HG02973 (cell line): ENCODE results near the gene ZNRF4.
"Not testable (repeated sequence)": the region's sequence is repeated elsewhere in the genome, so short reads cannot be mapped to it uniquely, and the experiment has no call there.

Experiments used
- ATAC-seq: cut with Tn5 transposase; IDR thresholded peaks from one replicate; pipeline ENCODE4 v1.9.1; 2021; ENCODE audit warnings: moderate library complexity; ENCODE audit not compliant: unreplicated experiment

Gene ZNRF4, protein sequence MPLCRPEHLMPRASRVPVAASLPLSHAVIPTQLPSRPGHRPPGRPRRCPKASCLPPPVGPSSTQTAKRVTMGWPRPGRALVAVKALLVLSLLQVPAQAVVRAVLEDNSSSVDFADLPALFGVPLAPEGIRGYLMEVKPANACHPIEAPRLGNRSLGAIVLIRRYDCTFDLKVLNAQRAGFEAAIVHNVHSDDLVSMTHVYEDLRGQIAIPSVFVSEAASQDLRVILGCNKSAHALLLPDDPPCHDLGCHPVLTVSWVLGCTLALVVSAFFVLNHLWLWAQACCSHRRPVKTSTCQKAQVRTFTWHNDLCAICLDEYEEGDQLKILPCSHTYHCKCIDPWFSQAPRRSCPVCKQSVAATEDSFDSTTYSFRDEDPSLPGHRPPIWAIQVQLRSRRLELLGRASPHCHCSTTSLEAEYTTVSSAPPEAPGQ

DNA sequence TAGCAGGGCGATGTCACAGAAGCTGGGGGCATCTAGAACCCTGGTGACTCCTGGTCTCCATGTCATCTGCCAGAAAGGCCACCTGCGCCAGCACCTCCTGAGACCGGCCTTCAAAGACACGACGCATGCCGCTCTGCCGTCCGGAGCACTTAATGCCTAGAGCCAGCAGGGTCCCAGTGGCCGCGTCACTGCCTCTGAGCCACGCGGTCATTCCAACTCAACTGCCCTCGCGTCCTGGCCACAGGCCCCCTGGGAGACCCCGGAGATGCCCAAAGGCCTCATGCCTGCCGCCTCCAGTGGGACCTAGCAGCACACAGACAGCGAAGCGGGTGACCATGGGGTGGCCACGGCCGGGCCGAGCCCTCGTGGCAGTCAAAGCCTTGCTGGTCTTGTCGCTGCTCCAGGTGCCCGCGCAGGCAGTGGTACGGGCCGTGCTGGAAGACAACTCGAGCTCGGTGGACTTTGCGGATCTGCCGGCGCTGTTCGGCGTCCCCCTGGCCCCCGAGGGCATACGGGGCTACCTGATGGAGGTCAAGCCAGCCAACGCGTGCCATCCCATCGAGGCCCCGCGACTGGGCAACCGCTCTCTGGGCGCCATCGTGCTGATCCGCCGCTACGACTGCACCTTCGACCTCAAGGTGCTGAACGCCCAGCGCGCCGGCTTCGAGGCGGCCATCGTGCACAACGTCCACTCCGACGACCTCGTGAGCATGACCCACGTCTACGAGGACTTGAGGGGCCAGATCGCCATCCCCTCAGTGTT is at the start of gene ZNRF4:
Gene ZNRF4 (plus strand): TSS at position 51 of the 763 bp plus-strand sequence. CDS start 75 bp downstream, at position 126.
- ATAC-seq = no peak

DNA sequence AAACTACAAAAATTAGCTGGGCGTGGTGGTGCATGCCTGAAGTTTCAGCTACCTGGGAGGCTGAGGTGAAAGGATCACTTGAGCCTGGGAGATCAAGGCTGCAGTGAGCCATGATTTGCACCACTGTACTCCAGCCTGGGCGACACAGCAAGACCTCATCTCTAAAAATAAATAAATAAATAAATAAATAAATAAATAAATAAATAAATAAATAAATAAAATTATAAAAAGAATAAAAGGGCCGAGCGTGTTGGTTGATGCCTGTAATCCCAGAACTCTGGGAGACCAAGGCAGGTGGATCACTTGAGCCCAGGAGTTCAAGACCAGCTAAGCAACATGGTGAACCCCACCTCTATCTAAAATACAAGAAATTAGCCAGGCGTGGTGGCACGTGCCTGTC is 49.0 kb upstream of the ZNRF4 start:
- not testable (repeated sequence) for ATAC-seq

DNA sequence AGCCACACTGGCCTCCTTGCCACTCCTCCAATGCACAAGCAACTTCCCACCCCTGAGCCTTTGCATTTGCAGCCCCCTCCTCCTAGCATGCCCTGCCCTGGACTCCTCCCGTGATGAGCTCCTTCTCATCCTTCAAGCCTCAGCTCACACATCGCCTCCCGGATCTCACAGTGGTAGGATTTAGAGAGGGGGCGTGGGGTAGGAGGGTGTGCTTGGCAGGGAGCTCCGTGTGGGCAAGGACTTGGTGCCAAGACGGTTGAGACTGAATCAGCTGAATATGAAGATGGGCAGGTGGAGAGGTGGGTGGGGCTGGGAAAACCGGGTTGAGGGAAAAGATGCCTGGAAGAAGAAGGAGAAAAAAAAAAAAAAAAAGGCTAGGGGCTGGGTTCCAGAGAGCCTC is 48.4 kb upstream of the ZNRF4 start:
- ATAC-seq = no peak

DNA sequence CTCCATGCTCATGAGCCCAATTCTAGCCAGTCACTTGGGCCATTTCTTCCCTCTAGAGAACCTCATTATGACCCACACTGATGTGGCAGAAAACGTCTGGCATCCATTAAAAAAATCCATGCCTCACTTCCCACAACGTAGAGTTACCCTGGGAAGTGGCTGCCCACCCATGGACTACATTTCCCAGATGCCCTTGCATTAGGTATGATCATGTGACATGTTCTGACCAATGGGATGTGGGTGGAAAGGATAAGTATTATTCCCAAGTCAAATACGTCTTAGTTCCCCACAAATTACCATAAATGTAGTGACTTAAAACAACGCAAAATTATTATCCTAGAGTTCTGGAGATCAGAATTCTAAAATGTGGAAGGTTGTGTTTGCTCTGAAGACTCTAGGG is 47.9 kb upstream of the ZNRF4 start:
- no peak for ATAC-seq

DNA sequence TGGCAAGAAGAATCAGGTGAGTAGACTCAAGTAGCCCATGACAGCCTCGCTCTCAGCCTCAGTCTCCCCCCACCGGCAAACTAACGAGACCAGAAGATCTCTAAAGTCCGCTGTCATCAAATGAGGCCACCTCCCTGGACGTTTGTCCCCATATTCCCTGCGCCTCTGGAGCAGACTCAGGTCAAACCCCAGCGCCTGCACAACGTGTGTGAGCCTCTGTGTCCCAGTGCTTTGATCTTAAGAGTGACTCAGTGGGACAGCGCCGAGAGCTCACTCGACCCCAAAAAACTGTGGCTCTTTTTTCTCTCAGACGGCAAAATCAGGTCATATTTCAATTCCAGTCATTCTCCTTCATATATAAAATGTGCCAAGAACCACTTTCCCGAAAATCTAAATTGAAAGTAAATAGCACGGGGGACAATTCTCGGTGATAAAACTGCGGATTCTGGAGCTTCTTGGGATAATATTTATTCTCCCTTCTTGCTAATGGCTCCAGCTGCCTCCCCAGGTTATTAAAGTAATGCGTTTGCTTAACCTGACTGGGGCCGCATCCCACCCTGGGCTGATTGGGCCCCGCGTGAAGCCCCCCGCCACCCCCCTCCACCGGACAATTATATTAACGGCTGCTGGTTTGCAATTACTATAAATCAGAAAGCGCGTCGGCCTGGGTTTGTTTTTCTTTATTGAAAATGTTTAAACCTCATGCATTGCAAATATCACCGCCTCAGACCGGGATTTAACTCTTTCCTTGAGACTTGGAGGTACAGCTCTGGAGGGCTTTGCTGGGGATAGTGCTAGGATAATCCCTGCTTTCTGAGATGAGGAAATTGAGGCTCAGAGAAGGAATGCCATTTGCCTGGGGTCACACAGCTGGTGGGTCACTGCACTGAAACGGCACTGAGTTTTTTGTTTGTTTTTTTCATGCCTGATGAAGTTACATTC is 37.5 kb upstream of the ZNRF4 start:
- ATAC-seq = no peak

DNA sequence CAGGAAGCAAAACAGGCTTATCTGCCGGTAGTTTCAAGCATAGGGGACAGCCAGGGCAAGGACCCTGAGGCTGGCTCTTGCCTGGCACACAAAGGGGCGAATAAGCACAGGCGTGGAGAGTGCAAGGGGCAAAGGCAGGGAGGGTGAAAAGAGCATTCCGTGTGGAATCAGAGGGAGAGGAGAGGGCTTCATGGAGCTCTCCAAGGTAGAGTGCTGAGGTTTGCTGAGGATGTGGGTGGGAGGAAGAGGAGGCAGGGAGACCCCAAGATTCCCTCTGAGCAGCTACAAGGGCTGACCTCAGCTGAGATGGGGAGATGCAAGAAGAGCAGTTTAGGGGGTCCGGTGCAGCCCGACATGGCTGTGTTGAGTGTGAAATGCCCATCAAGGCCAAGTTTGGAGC is 36.5 kb upstream of the ZNRF4 start:
- no peak for ATAC-seq

DNA sequence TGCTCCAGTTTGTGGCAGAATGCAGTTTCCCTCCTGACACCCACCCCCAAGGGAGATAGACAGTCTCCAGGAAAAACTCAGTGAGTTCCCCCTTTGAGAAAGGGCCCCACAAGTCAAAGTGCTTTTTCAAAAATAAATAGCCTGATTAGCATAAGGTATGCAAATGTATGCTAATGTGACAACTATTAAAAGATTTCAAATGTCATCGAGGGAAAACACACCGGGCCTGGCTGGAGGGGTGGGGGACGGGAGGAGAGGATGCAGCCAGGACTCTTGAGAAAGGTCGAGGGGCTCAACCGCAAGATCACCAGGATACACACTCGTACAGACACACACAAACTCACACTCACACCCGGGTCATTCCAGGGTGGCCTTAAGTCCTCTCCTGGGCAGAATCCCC is 34.3 kb upstream of the ZNRF4 start:
- no peak for ATAC-seq

DNA sequence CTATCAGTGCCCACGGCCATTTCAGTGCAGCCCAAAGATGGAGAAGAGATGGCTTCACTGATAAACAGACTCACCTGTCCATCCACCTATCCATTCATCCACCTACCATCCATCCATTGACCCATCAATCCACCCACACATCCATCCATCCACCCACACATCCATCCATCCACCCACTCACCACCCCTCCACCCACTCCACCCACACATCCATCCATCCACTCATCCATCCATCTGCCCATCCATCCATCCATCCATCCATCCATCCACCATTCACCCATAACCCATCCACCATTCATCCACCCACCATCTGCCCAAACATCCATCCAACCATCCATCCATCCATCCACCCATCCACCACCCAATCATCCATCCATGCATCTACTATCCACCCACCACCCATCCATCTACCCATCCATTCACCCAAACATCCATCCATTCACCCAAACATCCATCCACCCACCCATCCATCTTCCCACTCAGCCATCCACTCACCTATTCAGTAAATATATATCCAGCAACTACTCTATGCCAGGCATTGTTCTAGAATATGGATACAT is 31.6 kb upstream of the ZNRF4 start:
- ATAC-seq = no peak

DNA sequence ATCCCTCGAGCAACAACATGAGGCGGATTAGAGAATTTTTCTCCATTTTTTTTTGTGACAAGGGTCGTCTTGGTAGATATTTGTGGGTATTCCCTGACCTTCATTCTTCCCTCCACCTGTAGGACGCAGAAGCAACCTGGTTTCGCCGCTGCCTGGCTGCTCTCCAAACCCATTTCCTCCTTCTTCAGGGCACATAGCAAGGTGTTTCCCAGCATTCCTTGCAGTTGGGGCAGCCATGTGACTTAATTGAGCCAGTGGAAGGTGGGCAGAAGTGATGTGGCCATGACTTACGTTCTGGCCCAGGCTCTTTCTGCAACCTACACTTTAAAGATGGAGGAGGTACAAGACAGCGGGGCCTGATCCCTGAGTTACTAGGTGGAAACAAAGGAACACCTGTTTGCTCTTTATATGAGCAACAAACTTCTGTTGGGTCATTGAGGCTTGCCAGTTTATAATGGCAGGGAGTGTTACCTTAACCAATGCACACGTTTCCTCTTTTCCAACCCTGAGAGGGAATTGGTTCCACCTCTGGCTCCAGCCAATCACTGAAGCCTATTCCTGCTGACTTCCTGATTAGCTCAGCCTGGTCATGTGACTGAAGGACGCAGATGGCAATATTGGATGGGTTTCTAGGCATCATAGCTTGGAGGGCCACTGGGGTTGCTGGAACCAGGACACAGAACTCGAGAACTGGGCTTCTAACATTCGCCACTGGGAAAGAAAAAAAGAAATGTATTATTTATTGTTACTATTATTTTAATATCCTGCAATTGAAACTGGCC is 30.8 kb upstream of the ZNRF4 start:
- no peak for ATAC-seq

DNA sequence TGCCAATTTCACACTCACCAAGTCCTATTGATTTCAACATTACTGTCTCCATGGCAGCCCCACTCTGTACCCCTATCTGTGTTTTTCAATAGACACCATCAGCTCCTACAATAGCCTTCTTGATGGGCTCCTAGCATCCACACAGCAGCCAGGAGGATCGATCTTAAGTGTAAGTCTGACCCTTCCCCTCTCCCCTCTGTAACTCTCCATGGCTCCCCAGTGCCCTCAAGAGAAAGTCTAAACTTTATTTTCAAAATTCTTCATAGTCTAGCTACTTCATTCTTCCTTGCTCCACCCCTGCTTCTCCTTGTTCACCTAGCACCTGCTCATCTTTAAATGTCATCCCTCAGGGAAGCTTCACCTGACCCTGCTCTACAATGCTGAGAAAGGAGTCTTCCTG is 30.0 kb upstream of the ZNRF4 start:
- no peak for ATAC-seq

DNA sequence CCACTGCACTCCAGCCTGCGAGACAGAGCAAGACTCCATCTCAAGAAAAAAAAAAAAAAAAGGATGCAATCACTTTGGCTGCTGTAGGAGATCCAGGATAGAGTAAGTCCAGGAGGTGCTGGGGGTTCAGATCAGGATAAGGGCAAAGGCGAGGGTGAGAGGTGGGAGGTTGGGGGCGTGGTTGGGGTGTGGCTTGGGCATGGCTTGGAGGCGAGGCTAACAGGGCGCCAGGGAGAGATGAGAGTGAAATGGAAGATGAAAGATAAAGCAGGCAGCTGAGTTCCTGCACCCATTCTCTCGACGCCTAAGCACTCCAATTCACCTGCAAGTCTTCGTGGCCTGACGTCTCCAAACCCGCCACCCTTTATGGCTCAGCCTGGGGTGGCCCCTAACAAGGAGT is 25.0 kb upstream of the ZNRF4 start:
- ATAC-seq = no peak

DNA sequence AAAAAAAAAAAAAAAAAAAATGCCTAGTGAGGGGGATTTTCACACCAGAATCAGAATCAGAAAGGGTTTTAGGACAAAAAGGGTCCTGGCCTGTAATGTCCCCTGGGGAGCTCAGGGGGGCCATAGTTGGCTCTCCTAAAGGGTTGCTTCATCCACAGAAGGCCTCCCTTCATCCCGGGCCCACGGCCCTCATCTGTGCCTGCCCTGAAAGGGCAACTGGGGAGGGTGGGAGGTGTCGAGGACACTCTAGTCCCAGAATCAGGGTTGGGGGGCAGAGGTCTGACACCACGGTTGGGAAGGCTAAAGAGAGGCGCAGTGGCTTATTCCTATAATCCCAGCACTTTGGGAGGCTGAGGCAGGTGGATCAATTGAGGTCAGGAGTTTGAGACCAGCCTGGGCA is 22.5 kb upstream of the ZNRF4 start:
- no peak for ATAC-seq

DNA sequence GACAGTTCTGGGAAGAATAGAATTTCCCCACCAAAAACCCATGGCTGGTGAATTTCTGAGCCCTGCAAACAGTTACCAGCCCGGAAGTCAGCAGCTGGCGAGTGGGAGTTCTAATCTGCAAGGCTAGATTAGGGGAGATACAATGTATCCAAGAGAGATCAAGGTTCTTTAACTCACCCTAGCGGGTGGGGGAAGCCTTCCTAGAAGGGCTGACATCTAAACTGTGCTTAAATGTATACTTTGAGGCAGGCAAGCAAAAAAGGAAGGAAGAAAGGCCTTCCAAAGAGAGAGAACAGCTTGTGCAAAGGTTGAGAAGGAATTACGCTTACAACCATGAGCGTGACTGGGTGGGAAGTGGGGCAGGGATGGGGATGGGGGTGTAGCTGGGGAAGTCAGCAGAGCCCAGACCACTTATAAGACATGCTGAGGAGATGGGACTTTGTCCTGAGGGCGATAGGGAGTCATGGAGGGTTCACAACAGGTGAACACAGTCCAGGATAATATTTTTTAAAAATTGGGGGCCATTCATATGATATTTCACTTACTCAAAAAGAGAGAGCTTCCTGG is 20.8 kb upstream of the ZNRF4 start:
- ATAC-seq = no peak

DNA sequence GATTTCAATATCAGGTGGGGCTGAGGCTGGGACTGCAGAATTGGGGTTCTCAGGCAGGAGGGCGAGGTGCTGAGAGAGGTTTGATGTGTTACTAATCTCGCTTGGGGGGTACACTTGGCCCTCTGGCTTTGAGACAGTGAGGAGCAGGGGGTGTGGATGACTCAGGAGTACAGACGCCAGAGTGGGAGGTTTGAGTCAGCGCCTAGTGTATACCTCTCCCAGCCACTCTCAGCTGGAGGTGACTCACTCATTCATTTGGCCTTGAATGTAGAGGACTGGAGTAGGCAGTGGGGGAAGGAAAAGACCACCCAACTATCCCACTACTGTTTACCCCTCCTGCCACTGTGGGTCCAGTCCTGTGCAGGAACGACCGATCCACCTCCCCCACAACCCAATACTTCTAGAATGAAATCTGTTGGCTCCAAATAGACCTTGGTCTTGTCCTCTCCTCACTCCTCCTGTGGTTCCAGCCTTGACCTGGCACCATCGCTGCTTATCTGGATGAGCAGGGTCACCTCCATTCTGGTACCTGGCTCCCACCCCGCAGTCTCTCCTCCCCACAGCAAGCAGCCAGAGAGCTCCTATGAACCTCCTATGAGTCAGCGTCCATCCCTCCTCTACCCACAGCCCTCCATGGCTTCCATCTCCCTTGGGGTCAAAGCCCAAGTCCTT is 20.1 kb upstream of the ZNRF4 start:
- no peak for ATAC-seq

DNA sequence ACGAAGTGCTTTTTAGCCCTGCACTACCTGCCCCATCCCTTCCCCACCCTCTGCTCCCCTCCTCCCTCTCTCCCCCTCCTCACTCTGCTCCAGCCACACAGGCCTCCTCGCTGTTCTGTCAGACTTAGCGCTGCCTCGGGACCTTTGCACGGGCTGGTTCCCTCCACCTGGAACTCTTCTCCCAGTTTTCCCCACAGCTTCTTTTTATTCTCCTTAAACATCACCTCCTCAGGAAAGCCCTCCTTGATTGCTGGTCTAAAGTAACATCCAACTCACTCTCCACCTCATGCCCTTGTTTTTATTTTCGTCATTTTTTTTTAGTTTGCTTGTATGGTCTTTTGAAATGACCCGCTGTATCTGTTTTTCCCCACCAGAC is 19.6 kb upstream of the ZNRF4 start:
- no peak for ATAC-seq

DNA sequence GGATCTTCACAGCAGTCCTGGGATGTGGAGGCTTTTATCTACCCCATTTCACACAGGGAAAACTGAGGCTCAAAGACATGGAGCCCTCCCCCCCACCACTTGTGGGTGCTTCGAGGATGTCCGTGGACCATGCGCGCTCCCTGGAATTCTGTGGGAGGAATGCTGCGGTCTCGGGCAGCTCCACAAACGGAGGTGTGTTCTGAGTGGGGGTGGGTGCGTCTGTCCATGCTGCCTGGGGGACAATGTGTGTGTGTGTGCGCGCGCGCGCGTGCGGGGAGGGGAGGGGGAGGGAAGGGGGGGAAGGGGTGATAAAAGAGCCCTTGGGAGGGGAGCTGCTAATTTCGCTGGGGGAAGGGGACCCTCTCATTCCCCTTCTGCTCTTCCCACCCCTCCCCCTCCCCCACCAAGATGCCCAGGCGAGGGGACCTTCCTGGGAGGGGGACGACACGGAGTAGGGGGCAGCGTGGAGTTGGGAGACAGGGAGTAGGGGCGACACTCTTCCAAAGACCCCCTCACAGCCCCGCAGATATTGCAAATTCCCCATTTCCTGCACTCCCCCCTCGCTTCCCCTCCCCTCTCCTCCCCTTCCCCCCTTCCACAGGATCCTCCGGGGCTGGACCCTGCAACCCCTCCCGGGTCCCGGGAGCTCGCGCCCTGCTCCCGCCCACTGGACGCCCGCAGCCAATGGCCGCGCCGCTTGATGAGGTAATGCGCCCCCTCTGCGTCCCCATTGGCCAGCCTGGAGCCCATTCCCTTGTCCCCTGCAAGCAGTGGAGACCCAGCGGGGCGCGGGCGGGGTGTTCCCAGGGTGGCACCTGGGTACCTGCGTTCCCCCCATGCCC is 18.9 kb upstream of the ZNRF4 start:
- ATAC-seq = no peak

DNA sequence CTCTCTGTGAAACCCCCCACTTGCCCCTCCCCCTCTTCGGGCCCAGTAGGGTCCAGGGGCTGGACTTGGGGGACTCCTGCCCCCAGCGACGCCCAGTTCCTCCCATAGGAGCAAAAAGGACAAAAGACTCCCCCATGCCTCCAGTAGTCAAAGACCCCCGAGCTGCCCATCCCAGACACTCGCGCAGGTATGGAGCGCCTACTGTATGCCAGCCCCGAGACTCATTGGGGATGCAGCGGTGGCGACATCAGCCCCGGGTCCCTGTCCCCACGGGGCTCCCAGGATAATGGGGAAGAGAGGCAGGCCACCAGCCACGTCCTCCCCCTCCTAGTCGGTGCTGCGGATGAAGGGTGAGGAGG is 18.3 kb upstream of the ZNRF4 start:
- no peak for ATAC-seq

DNA sequence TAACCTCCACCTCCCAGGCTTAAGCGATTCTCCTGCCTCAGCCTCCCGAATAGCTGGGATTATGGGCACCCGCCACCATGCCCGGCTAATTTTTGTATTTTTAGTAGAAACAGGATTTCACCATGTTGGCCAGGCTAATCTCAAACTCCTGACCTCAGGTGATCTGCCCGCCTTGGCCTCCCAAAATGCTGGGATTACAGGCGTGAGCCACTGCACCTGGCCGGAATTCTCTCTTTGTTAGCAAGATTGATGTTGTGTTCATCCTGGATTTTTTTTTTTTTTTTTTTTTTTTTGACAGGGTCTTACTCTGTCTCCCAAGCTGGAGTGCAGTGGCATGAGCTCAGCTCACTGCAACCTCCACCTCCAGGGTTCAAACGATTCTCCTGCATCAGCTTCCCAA is 16.5 kb upstream of the ZNRF4 start:
- ATAC-seq = not testable (repeated sequence)
